ENCODE measurements around the gene MROH2B. TPM values are rescaled to one million over a fixed set of nuclear protein-coding genes. Genes with fewer than 3 reads are reported as not detected.

Gene MROH2B
- total and polyA plus RNA-seq, 2 of the 13 experiments (the other 11 are each of a cell fraction or from before 2014, with no cell fraction given): not detected

GRCh38 chr5:40991168-40991980 lies 79.8 kb downstream of the MROH2B start (continued):
- TF ChIP-seq TEF (CRISPR knock-in tag; IDR thresholded peaks at IDR 0.05) (no peak), NCOA1 (CRISPR knock-in tag; IDR thresholded peaks at IDR 0.05) (no peak), LCORL (IDR thresholded peaks at IDR 0.05) (peak; percentile 37; the same call in 1 of the 2 replicates), LCORL (CRISPR knock-in tag; IDR thresholded peaks at IDR 0.05) (peak; percentile 73; the same call in 1 of the 2 replicates), KLF6 (CRISPR knock-in tag; IDR thresholded peaks at IDR 0.05) (peak; percentile 33; the same call in 1 of the 2 replicates), TBX2 (CRISPR knock-in tag; IDR thresholded peaks at IDR 0.05; ENCODE audit: borderline replicate concordance) (peak; percentile 79), ZHX2 (IDR thresholded peaks at IDR 0.05; ENCODE audit: low read depth) (no peak), ZHX2 (CRISPR knock-in tag; IDR thresholded peaks at IDR 0.05; ENCODE audit: borderline replicate concordance) (no peak), NR2F1 (CRISPR knock-in tag; IDR thresholded peaks at IDR 0.05) (peak; percentile 79 to 91), IRF9 (CRISPR knock-in tag; IDR thresholded peaks at IDR 0.05; ENCODE audit: borderline replicate concordance) (no peak), PITX1 (CRISPR knock-in tag; IDR thresholded peaks at IDR 0.05) (peak; percentile 82), TCF7 (IDR thresholded peaks at IDR 0.05; ENCODE audit: low read depth) (peak; percentile 87), ZNF292 (CRISPR knock-in tag; IDR thresholded peaks at IDR 0.05; ENCODE audit: borderline replicate concordance, low read depth) (peak; percentile 91), IKZF1 (IDR thresholded peaks at IDR 0.05) (no peak), SKI (IDR thresholded peaks at IDR 0.05; ENCODE audit: partially characterized antibody) (peak; percentile 63), ZNF609 (CRISPR knock-in tag; IDR thresholded peaks at IDR 0.05; ENCODE audit: borderline replicate concordance) (peak; percentile 66; the same call in 1 of the 2 replicates), ZNF33B (CRISPR knock-in tag; IDR thresholded peaks at IDR 0.05) (no peak)

All from HepG2 (cell line).